Right ventricle myocardium inferior (tissue), 1 donor: ENCODE data around the gene CLIP1. TPM values are rescaled to one million over a fixed set of nuclear protein-coding genes. Genes with fewer than 3 reads are reported as not detected.

ENCODE experiments used
- ATAC-seq: fragments of 200-7000 bp; cut with Tn5 transposase; one replicate; pipeline ENCODE4 v1.9.1; 2020; ENCODE audit warnings: mild to moderate bottlenecking, moderate library complexity
- DNase-seq: peaks from one replicate; pipeline ENCODE4 v3.0.0; 2021; ENCODE audit errors: missing footprints
- intact Hi-C: fragments of 100-400 bp; cut with DNase I; formaldehyde crosslinking; loops from one replicate; pipeline ENCODE4 v1.11.0; 2022
- total RNA-seq: library from RNA; stranded (reverse); fragmentation: NEBNext Ultra II Directional; extraction: Animal tissue kit (Norgen Biotek cat#: 25700); gene quantifications from one replicate; pipeline ENCODE4 v1.2.1, GENCODE V29; 2021
- donor health status: DM: no; HTN: yes; CAD: no; lungs with severe emphysema.

Gene CLIP1
- total RNA-seq, 1 donor from 2014 or later: 110 TPM

- intact Hi-C loops: no loop called here
- DNase-seq: no peak
- no peak for ATAC-seq
Measured at GRCh38 chr12:122238861-122239260, 183.6 kb downstream of the CLIP1 start.

- intact Hi-C loops: no loop called here
- DNase-seq (no peak), ATAC-seq (no peak)
Measured at GRCh38 chr12:122235741-122236140, 186.7 kb downstream of the CLIP1 start.

GRCh38 chr12:122232691-122233090 lies 189.8 kb downstream of the CLIP1 start:
- ATAC-seq (no peak), DNase-seq (no peak)
- intact Hi-C loops: no loop called here

GRCh38 chr12:122230798-122231197 lies 191.7 kb downstream of the CLIP1 start:
- ATAC-seq (no peak), DNase-seq (no peak)
- intact Hi-C loops: no loop called here

GRCh38 chr12:122228092-122228491 lies 194.4 kb downstream of the CLIP1 start:
- ATAC-seq (no peak), DNase-seq (no peak)
- intact Hi-C loops: no loop called here

GRCh38 chr12:122227341-122227740 lies 195.1 kb downstream of the CLIP1 start:
- DNase-seq: no peak
- intact Hi-C loops: no loop called here
- ATAC-seq: no peak

GRCh38 chr12:122226366-122227125 lies 195.9 kb downstream of the CLIP1 start:
- ATAC-seq: no peak
- intact Hi-C loops: no loop called here
- DNase-seq: no peak

- DNase-seq (peak; percentile 100), ATAC-seq (peak; percentile 99)
- intact Hi-C loops: loop anchor here (2.0 kb wide), 1 partner anchor 301 kb away; the partner anchor contains the start of genes KNTC1 and RSRC2
Measured at GRCh38 chr12:122225683-122226365, 196.6 kb downstream of the CLIP1 start, which contains the start of gene DIABLO. TSS of gene DIABLO (minus strand) at chr12:122226052. CDS start at chr12:122226014, 38 bp downstream.

Other genes starting within 250 kb of the CLIP1 start
- not detected for gene IL31, start 248.4 kb downstream of the CLIP1 start, total RNA-seq
- gene LRRC43, start 239.5 kb downstream of the CLIP1 start, total RNA-seq: 0.70 TPM
- gene B3GNT4, start 219.0 kb downstream of the CLIP1 start, total RNA-seq: not detected
- gene DIABLO, start 196.6 kb downstream of the CLIP1 start, total RNA-seq: 28.2 TPM
- 10.8 TPM for gene VPS33A, start 156.2 kb downstream of the CLIP1 start, total RNA-seq
- gene ZCCHC8, start 78.3 kb upstream of the CLIP1 start, total RNA-seq: 8.9 TPM
- gene RSRC2, start 104.3 kb upstream of the CLIP1 start, total RNA-seq: 32.8 TPM
- gene KNTC1, start 104.6 kb upstream of the CLIP1 start, total RNA-seq: 2.6 TPM